ENCODE measurements around the gene TNFAIP2. TPM values are rescaled to one million over a fixed set of nuclear protein-coding genes. Genes with fewer than 3 reads are reported as not detected.
"Not testable (repeated sequence)": the region's sequence is repeated elsewhere in the genome, so short reads cannot be mapped to it uniquely, and the experiment has no call there.

The TNFAIP2 gene
- total RNA-seq, 1 experiment from 2014 or later, result 142 TPM

DNA sequence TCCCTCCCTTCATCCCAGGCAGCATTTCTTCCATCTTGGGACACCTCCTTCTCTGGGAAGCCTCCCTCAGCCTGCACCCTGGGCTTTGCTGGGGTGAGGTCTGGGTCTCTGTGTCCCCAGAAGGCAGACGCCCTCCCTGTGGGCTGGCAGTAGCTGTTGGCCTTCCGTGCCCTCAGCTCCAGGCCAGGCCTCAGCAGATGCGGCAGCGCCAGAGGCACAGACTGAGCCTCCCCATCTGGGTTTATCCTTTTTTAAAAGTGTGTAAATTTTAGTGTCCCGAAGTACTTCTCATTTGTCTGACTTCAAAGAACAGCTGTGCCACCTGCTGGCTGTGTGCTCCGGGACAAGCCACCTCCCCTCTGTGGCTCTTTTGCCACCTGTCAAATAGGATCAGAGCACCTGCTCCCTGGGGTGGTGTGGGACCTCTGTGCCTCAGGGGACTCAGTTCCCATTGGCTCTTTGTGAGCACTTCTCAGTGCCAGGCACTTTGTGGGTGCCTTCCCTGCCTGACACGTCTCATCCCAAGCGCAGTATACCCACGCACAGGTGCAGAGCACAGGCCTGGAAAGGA, 17.6 kb upstream of the TNFAIP2 start:
- no peak for DNase-seq (ENCODE audit: low read depth)

GRCh38 chr14:103107455-103107854, 15.8 kb upstream of the TNFAIP2 start:
- no peak for DNase-seq (ENCODE audit: low read depth)

- DNase-seq (ENCODE audit: low read depth), result peak; percentile 67
Measured at GRCh38 chr14:103107941-103108748, 15.1 kb upstream of the TNFAIP2 start.

- peak; percentile 87 for DNase-seq (ENCODE audit: low read depth)
Measured at GRCh38 chr14:103108749-103109207, 14.5 kb upstream of the TNFAIP2 start.

DNA sequence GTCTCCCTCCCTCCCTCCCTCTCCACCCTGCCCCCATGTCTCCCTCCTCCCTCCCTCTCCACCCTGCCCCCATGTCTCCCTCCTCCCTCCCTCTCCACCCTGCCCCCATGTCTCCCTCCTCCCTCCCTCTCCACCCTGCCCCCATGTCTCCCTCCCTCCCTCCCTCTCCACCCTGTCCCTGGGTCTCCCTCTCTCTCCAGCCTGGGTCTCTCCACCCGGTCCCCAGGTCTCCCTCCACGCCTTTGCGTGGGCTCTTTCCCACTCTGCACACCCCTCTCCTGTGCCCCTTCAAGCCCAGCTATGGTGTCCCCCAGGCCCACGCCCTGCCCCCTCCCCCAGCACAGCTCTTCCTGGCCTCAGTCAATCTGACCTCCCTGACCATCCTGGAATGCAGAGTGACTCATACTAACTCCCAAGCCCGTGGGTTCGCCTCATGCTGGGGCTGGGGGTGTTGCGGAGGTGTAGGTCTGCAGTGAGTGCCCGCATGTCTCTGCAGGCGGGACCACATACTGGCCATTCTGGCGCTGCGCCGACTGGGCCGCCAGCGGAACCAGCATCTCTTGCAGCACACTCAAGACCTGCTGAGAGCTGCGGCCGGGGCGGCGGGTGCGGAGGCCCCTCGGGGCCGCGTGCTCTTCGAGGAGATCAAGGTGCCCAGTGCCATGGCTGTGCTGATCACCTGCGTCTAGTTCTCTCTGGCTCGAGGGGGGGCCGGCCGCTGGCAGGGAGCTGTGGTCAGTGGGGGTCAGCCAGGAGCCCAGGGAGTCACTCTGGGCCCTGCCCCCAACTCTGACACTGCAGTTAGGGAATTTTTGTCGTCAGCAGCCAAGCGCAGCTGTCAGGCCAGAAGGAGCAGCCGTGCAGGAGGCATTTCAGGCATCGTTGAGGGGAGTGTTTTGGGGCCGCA, 13.5 kb upstream of the TNFAIP2 start:
- peak; percentile 86 for DNase-seq (ENCODE audit: low read depth)

- no peak for DNase-seq (ENCODE audit: low read depth)
Measured at GRCh38 chr14:103110681-103111231, 12.5 kb upstream of the TNFAIP2 start.

DNA sequence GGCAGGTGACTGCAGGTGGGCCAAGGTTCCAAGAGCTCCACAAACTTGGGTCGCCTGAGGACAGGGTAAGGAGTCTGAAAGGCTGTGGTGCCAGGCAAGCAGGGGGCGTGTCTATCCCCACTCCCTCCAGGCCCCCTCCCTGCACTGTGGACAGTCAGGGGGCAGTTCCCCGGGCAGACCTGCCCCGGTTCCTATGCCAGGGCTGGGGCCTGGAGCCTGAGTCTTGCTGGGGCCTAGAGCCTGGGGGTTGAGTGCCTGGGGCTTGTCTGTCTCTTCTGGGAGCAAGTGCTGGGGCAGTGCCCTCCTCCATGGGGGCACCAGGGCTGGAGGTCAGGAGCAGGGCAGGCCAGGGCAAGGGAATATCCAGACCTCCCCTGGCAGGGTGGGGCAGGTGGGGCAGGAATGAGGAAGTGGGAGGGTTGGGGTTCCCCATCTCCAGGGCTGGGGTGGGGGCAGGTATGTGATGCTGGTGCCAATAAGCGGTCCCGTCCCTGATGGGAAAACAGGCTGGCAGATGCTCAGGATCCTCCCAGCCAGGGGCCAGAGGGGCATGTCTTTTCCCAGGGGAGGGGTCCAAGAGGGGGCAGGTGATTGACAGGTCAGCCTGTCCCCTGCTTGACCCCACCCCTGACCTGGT, 11.9 kb upstream of the TNFAIP2 start:
- DNase-seq (ENCODE audit: low read depth), result no peak

- DNase-seq (ENCODE audit: low read depth), result no peak
Measured at GRCh38 chr14:103112400-103113243, 10.6 kb upstream of the TNFAIP2 start.

DNA sequence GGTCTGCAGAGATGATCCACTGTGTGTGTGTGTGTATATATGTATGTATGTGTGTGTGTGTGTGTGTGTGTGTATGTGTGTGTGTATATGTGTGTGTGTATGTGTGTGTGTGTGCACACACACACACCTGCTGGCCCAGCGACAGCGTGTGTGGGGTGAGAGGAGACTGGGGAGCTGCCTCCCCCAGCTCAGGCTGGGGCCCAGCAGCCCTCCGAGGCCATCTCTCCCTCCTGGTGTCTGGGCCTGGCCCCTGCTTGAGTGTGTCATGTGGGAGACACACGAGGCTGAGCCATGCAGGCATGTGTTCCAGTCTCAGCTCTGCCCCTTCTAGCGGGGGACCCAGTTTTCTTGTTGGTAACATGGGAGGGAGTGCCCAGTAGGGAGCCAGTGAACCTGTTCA, 10.0 kb upstream of the TNFAIP2 start:
- DNase-seq (ENCODE audit: low read depth), result no peak

DNA sequence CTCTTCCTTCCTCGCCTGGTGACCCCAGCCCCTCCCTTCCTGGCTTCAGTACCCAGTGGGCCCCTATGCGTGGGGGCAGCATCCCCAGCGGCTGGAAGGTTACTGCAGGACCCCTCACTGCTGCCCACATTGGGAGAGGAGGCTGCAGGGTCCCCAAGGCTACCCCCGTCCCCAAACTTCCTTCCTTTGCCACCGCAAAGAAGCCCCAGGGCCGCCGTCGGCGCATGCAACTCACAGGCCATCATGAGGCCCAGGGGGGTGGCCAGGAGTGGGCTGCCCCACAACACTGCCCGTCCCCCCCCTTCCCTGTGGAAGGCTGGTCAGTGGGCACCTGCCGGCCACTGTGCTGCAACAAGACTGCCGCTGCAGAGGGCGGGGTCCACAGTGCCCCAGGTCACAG, 9.5 kb upstream of the TNFAIP2 start:
- no peak for DNase-seq (ENCODE audit: low read depth)

GRCh38 chr14:103115086-103115679, 8.1 kb upstream of the TNFAIP2 start:
- DNase-seq (ENCODE audit: low read depth), result not testable (repeated sequence)

DNA sequence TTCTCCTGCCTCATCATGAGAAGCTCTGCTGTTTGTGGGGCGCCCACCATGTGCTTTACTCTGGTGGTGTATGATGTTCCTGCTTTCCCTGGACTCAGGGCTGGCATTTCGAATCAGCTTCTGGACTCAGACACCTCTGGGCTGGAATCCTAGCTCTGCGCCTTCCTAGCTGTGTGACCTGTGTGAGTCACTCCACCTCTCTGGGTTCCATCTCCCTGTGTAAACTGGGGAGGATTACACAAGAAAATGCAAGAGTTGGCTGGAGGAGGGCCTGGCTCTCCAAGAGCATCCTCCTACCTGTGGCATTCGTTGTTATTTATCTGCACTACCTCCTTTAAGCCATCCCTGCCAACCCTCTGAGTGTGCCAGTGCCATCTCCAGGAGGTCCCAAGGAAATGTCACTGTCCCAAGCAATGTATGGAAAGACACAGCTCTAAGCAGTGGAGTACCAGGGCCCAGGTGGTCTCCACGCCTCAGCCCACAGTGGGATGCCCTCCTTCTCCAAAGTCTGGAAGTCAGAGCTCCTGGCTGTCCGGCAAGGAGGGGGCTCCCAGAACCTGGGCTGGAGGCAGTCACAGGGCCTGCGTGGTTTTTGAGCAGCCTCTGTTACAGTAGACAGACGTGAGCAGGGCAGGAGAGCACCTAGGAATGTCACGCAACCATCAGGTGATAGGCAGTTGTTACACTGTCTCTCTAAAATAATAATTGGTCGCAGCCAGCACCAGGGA, 7.3 kb upstream of the TNFAIP2 start:
- DNase-seq (ENCODE audit: low read depth), result no peak

DNA sequence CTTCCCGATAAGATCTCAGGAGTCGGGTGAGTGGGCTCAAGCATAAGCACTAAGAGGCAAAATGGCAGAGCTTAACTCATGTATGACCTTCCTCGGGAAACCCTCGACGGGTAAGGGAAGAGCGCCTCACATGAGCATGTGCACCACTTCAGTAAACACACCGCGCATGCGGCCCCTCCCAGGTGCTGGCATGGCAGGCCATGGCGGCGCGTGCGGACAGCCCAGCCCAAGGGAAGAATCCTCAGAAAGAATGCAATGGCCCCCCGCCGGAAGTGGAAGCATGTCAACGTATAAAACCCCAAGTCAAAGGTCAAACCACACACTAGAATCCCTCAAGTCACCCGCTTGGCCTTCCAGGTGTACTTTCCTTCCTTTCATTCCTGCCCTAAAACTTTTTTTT, 6.6 kb upstream of the TNFAIP2 start:
- no peak for DNase-seq (ENCODE audit: low read depth)

GRCh38 chr14:103117499-103117898, 5.8 kb upstream of the TNFAIP2 start:
- not testable (repeated sequence) for DNase-seq (ENCODE audit: low read depth)

DNA sequence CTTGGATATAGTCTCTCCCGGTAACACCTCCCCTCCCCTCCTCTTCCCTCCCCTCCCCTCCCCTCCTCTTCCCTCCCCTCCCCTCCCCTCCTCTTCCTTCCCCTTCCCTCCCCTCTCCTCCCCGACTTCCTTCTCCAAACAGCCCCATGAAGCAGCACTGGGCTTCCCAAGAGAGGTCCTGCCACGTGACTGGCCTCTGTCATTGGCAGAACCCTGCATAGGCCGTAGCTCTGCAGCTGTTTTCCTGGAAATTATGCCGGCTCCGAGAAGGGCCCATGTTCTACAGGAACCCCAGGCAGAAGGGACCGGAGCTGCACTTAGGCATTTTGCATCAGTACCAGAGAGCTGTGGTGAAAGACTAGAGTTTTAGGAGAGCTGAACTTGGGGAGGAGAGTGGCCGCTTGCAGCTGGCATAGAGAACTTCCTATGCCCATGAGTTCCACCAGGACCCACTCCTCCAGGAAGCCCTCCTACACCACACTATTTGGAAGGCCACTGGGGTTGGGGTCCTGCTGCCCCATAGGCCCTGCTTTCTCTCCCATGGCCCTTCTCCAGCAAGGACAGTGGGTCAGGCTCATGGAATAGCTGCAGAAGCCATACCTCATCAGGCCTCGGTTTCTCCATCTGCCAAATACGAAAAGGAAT, 5.1 kb upstream of the TNFAIP2 start:
- DNase-seq (ENCODE audit: low read depth), result no peak

DNA sequence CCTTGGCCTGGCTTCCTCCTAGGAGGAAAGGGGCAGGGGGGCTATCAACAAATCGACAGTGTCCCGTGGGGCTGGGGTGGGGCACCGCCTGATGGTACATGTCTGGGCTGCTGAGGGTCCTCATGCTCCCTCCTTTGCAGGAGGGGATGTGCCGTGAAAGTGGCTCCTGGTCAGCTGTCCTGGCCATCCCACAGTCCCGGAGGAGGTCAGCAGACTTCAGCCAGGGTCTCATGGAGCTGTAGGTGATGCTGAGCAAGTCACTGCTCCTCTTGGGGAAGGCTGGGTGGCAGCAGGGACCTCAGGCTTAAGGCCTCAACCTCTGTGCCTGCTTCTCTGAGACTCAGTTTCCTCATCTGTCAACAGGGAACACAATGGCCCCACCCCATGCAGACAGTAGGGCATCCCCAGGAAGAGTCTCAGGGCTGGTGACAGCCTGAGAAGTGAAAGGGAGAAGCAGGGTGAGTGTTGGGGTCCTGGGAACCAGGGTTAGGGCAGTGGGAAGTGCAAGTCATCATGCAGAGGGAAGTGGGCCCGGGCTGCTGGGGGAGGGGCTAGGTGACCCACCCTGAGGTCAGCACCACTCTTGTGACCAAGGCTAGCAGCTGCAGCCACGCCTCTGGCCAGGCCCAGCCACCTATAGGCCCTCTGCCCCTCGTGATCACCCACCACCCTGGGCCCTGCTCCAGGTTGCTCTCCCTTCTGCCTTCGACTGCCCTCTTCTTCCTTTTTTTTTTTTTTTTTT, 4.4 kb upstream of the TNFAIP2 start:
- DNase-seq (ENCODE audit: low read depth), result no peak

DNA sequence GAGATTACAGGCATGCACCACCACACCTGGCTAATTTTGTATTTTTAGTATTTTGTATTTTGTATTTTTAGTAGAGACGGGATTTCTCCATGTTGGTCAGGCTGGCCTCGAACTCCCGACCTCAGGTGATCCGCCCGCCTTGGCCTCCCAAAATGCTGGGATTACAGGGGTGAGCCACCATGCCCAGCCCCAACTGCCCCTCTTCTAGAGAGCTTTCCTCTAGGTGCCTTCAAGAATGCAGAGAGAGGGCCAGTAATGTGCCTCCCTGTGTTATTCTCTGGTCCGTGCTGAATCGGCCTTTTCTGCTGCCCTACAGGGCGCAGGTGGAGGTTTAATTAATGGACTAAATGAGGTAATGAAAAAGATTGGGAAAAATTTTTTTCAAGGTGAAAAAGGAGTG, 3.7 kb upstream of the TNFAIP2 start:
- DNase-seq (ENCODE audit: low read depth), result not testable (repeated sequence)

- no peak for DNase-seq (ENCODE audit: low read depth)
Measured at GRCh38 chr14:103121121-103121845, 2.0 kb upstream of the TNFAIP2 start.
